Lower leg skin (tissue), 4 donors: Measurements from ENCODE around the gene TMEM200C. TPM values are rescaled to one million over a fixed set of nuclear protein-coding genes. Genes with fewer than 3 reads are reported as not detected.

Source experiments
- DNase-seq, 2 donors: peaks; one replicate each; pipeline ENCODE4 v3.0.0-alpha.2; 2019; ENCODE audit warnings: low spot score in 2 of 2
- H3K4me3 ChIP-seq: fragments of 200-600 bp; sonication (generic); 2 replicates; pipeline ENCODE4 v1.5.1; 2017; ENCODE audit warnings: mild to moderate bottlenecking, low read depth; ENCODE audit not compliant: poor library complexity, severe bottlenecking
- CTCF ChIP-seq, 3 donors: fragments of 450-650 bp; IDR thresholded peaks; one replicate each; pipeline ENCODE4 v1.5.1; 2016; ENCODE audit warnings: antibody characterized with exemption in 3 of 3, mild to moderate bottlenecking in 3 of 3, moderate library complexity in 2 of 3
- POLR2A ChIP-seq, 2 donors: fragments of 450-650 bp; IDR thresholded peaks; one replicate each; pipeline ENCODE4 v1.6.1; 2016 to 2017; ENCODE audit warnings: antibody characterized with exemption in 2 of 2, mild to moderate bottlenecking in 1 of 2, moderate library complexity in 1 of 2
- WGBS, 2 donors: methylation state at CpG; one replicate each; pipeline ENCODE4 v1.1.5; 2018; 5-methylcytosine and 5-hydroxymethylcytosine counted together
- intact Hi-C: fragments of 100-400 bp; cut with DNase I; formaldehyde crosslinking; loops from one replicate; pipeline ENCODE4 v1.15.0; 2023; ENCODE audit warnings: low total_unique reads
- total RNA-seq, 4 donors: library from RNA; depleted of rRNA; stranded (reverse); fragments of >200 nt; gene quantifications; one replicate each; pipeline ENCODE4 v1.1.0, GENCODE V29; 2016

Gene TMEM200C
- total RNA-seq, 4 donors from 2014 or later = 0.04 to 0.55 (median 0.32) TPM; not detected in 1

- TF ChIP-seq POLR2A (IDR thresholded peaks at IDR 0.05) (no peak), CTCF (IDR thresholded peaks at IDR 0.05) (no peak)
- intact Hi-C loops = no loop called here
- no peak overlapping the region for H3K4me3 ChIP-seq
- 54 to 61% methylated on average over 7 of the region's 7 CpGs for WGBS, 2 donors
- DNase-seq = no peak
These were observed 17.2 kb upstream of the TMEM200C start for GRCh38 chr18:5912566-5912965.

GRCh38 chr18:5909125-5909524 lies 13.8 kb upstream of the TMEM200C start:
- WGBS, 2 donors = 58 to 62% methylated on average over 2 of the region's 2 CpGs
- intact Hi-C loops = no loop called here
- H3K4me3 ChIP-seq = no peak overlapping the region
- TF ChIP-seq POLR2A (IDR thresholded peaks at IDR 0.05) (no peak), CTCF (IDR thresholded peaks at IDR 0.05) (no peak)
- DNase-seq = no peak

- no peak overlapping the region for H3K4me3 ChIP-seq
- intact Hi-C loops = no loop called here
- TF ChIP-seq POLR2A (IDR thresholded peaks at IDR 0.05) (no peak), CTCF (IDR thresholded peaks at IDR 0.05) (no peak)
- WGBS, 2 donors = 70 to 79% methylated on average over 10 of the region's 10 CpGs
- no peak for DNase-seq
These were observed 8.1 kb upstream of the TMEM200C start for GRCh38 chr18:5903386-5903785.

- TF ChIP-seq CTCF (IDR thresholded peaks at IDR 0.05) (no peak), POLR2A (IDR thresholded peaks at IDR 0.05) (no peak)
- DNase-seq = no peak
- intact Hi-C loops = no loop called here
- no peak overlapping the region for H3K4me3 ChIP-seq
- WGBS, 2 donors = 67 to 71% methylated on average over 6 of the region's 6 CpGs
These were observed 4.9 kb upstream of the TMEM200C start for GRCh38 chr18:5900262-5900661.

GRCh38 chr18:5899835-5900234 lies 4.5 kb upstream of the TMEM200C start:
- intact Hi-C loops = loop anchor here (10.0 kb wide), 1 partner anchor 585 kb away; no protein-coding TSS in a partner anchor
- DNase-seq = no peak
- no peak overlapping the region for H3K4me3 ChIP-seq
- TF ChIP-seq POLR2A (IDR thresholded peaks at IDR 0.05) (no peak), CTCF (IDR thresholded peaks at IDR 0.05) (no peak)
- 92 to 96% methylated on average over 3 of the region's 3 CpGs for WGBS, 2 donors
